Neural progenitor cell (in vitro differentiated cells): Measurements from ENCODE around the gene BOK. TPM values are rescaled to one million over a fixed set of nuclear protein-coding genes. Genes with fewer than 3 reads are reported as not detected.

Experiments used
- DNase-seq: peaks from one replicate; pipeline ENCODE4 v3.0.0-alpha.2; 2016; ENCODE audit warnings: low spot score
- H2AFZ ChIP-seq: fragments of 200-600 bp; sonication (generic); replicated peaks from 2 replicates; pipeline ENCODE4 v1.6.1; 2016; ENCODE audit warnings: antibody characterized with exemption
- H3F3A ChIP-seq: fragments of 200-600 bp; sonication (generic); 2 replicates; pipeline ENCODE4 v1.6.1; 2016; ENCODE audit warnings: antibody characterized with exemption, low read depth
- H3K27ac ChIP-seq: fragments of 200-600 bp; sonication (generic); 2 replicates; pipeline ENCODE4 v1.5.1; 2016; ENCODE audit warnings: mild to moderate bottlenecking
- H3K27me3 ChIP-seq: fragments of 200-600 bp; sonication (generic); 2 replicates; pipeline ENCODE4 v1.6.1; 2016; ENCODE audit warnings: mild to moderate bottlenecking, moderate library complexity
- H3K36me3 ChIP-seq: fragments of 200-600 bp; sonication (generic); 2 replicates; pipeline ENCODE4 v1.5.1; 2016
- H3K4me1 ChIP-seq: fragments of 200-600 bp; sonication (generic); 2 replicates; pipeline ENCODE4 v1.6.1; 2016; ENCODE audit warnings: mixed run types
- H3K4me2 ChIP-seq: fragments of 200-600 bp; sonication (generic); 2 replicates; pipeline ENCODE4 v1.6.1; 2016
- H3K4me3 ChIP-seq: fragments of 200-600 bp; sonication (generic); 2 replicates; pipeline ENCODE4 v1.5.1; 2016
- H3K79me2 ChIP-seq: fragments of 200-600 bp; sonication (generic); 2 replicates; pipeline ENCODE4 v1.6.1; 2016; ENCODE audit warnings: low read depth
- H3K9ac ChIP-seq: fragments of 200-600 bp; sonication (generic); 2 replicates; pipeline ENCODE4 v1.6.1; 2016
- H3K9me3 ChIP-seq: fragments of 200-600 bp; sonication (generic); 2 replicates; pipeline ENCODE4 v1.5.1; 2016; ENCODE audit warnings: low read depth
- H4K20me1 ChIP-seq: fragments of 200-600 bp; sonication (generic); 2 replicates; pipeline ENCODE4 v1.6.1; 2016; ENCODE audit warnings: low read depth
- H3K27ac Mint-ChIP-seq: 3 replicates; pipeline ENCODE4 v1.8.0; 2021; ENCODE audit warnings: mixed read lengths
- H3K27me3 Mint-ChIP-seq: 2 replicates; pipeline ENCODE4 v1.8.0; 2022; ENCODE audit warnings: low read depth, mild to moderate bottlenecking, inconsistent platforms, moderate library complexity, mixed read lengths; ENCODE audit not compliant: insufficient read depth
- H3K36me3 Mint-ChIP-seq: 3 replicates; pipeline ENCODE4 v1.8.0; 2021; ENCODE audit warnings: mixed read lengths
- H3K4me1 Mint-ChIP-seq: 3 replicates; pipeline ENCODE4 v1.8.0; 2021; ENCODE audit warnings: mixed read lengths
- H3K4me3 Mint-ChIP-seq: 3 replicates; pipeline ENCODE4 v1.8.0; 2021; ENCODE audit warnings: mild to moderate bottlenecking, moderate library complexity, mixed read lengths
- H3K9me3 Mint-ChIP-seq: 3 replicates; pipeline ENCODE4 v1.8.0; 2020; ENCODE audit warnings: mixed read lengths
- EZH2 ChIP-seq: fragments of 200-600 bp; sonication (generic); IDR thresholded peaks from 2 replicates; pipeline ENCODE4 v1.6.1; 2017; ENCODE audit warnings: antibody characterized with exemption, mild to moderate bottlenecking, moderate library complexity
- EZH2phosphoT487 ChIP-seq: fragments of 200-600 bp; sonication (generic); IDR thresholded peaks from 2 replicates; pipeline ENCODE4 v1.6.1; 2017; ENCODE audit warnings: antibody characterized with exemption
- total RNA-seq: library from RNA; depleted of rRNA; stranded (reverse); fragments of >200 nt; gene quantifications from 2 replicates; pipeline ENCODE4 v1.2.3, GENCODE V29; 2015; ENCODE audit warnings: low replicate concordance
- TF ChIP-seq, protein P1 (sequence below): fragments of 200-600 bp; sonication (generic); IDR thresholded peaks from 2 replicates; pipeline ENCODE4 v1.5.1; 2017; ENCODE audit warnings: antibody characterized with exemption, mild to moderate bottlenecking

The BOK gene
- total RNA-seq, 1 donor from 2014 or later: 2.0 TPM

DNA sequence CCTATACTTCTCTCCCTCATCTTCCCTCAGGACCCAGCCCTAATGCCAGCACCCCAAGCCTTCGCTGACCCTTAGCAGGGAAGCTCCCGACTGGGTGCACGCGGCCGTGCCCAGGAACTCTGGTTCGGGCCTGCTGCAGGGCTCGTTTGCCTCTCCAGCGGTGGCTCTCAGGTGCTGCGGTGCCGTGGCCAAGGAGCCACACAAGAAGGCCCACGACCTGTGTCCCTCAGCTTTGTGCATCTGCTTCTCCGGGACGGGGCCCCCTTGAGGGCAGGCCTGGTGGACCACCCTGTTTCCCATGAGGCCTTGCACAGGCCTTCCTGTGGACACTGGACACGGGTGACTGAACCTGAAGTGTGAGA, 17.7 kb downstream of the BOK start:
- no peak overlapping the region for H3K9ac ChIP-seq
- TF ChIP-seq EZH2: no peak
- TF ChIP-seq, protein P1, sequence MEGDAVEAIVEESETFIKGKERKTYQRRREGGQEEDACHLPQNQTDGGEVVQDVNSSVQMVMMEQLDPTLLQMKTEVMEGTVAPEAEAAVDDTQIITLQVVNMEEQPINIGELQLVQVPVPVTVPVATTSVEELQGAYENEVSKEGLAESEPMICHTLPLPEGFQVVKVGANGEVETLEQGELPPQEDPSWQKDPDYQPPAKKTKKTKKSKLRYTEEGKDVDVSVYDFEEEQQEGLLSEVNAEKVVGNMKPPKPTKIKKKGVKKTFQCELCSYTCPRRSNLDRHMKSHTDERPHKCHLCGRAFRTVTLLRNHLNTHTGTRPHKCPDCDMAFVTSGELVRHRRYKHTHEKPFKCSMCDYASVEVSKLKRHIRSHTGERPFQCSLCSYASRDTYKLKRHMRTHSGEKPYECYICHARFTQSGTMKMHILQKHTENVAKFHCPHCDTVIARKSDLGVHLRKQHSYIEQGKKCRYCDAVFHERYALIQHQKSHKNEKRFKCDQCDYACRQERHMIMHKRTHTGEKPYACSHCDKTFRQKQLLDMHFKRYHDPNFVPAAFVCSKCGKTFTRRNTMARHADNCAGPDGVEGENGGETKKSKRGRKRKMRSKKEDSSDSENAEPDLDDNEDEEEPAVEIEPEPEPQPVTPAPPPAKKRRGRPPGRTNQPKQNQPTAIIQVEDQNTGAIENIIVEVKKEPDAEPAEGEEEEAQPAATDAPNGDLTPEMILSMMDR: no peak
- H3K4me2 ChIP-seq: no peak overlapping the region
- no peak overlapping the region for H3K27ac ChIP-seq
- H3K4me3 Mint-ChIP-seq: no peak overlapping the region
- peaks cover 26% of the 10 kb centered on the region for H3K9me3 Mint-ChIP-seq
- peaks cover 37% of the 10 kb centered on the region for H3K36me3 Mint-ChIP-seq
- H3K9me3 ChIP-seq: no peaks in the 10 kb centered on the region
- no peak for DNase-seq
- no peak overlapping the region for H3K27ac Mint-ChIP-seq
- H3K4me1 Mint-ChIP-seq: peaks cover 9% of the 10 kb centered on the region
- no peaks in the 10 kb centered on the region for H4K20me1 ChIP-seq
- H3F3A ChIP-seq: no peaks in the 10 kb centered on the region
- H3K4me1 ChIP-seq: no peaks in the 10 kb centered on the region
- peaks cover 5% of the 10 kb centered on the region for H3K36me3 ChIP-seq
- H3K27me3 ChIP-seq: no peaks in the 10 kb centered on the region
- H3K79me2 ChIP-seq: no peaks in the 10 kb centered on the region
- H2AFZ ChIP-seq: no peak overlapping the region
- peaks cover 6% of the 10 kb centered on the region for H3K27me3 Mint-ChIP-seq
- no peak overlapping the region for H3K4me3 ChIP-seq

DNA sequence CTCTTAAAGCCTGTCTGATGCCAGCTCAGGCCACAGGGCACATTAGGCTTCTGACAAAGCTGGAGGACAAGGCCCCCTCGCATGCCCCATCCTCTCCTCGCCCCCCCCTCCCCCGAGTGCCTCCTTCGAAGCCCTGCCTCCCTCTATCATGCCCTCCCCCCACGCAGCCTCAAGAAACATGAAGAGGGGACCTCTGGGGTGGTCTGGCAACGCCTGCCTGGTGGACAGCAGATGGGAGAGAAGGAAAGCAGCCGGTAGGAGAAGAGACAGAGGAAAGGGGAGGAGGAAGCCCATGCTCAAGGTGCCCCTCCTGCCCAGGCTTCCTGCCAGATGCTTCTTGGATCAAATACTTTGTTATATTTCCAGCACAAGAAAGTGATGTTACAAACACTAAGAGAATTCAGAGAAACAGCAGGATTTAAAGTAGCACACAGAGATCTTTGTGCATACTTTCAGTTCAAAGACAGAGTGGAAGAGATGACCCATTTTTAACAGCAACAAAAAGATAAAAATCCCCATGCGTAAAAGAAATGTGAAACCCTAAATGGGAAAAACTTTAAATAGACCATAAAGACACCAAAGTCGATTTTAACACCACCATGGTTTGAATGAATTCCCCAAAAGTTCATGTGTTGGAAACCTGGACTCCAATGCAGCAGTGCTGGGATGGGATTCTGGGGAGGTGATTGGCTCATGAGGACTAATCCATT, 19.0 kb downstream of the BOK start:
- H3K9me3 ChIP-seq: no peaks in the 10 kb centered on the region
- no peak overlapping the region for H3K4me2 ChIP-seq
- H3K79me2 ChIP-seq: no peaks in the 10 kb centered on the region
- no peaks in the 10 kb centered on the region for H3F3A ChIP-seq
- no peak overlapping the region for H3K27ac ChIP-seq
- Mint-ChIP-seq H3K27ac (no peak overlapping the region), H3K4me1 (peaks cover 9% of the 10 kb centered on the region), H3K9me3 (peaks cover 36% of the 10 kb centered on the region), H3K27me3 (peaks cover 6% of the 10 kb centered on the region), H3K4me3 (no peak overlapping the region), H3K36me3 (peaks cover 45% of the 10 kb centered on the region)
- no peak overlapping the region for H2AFZ ChIP-seq
- H3K27me3 ChIP-seq: no peaks in the 10 kb centered on the region
- H4K20me1 ChIP-seq: no peaks in the 10 kb centered on the region
- TF ChIP-seq, protein P1: no peak
- TF ChIP-seq EZH2phosphoT487 (no peak), EZH2 (no peak)
- H3K9ac ChIP-seq: no peak overlapping the region
- no peak overlapping the region for H3K4me3 ChIP-seq
- no peaks in the 10 kb centered on the region for H3K4me1 ChIP-seq
- DNase-seq: no peak
- peaks cover 5% of the 10 kb centered on the region for H3K36me3 ChIP-seq

DNA sequence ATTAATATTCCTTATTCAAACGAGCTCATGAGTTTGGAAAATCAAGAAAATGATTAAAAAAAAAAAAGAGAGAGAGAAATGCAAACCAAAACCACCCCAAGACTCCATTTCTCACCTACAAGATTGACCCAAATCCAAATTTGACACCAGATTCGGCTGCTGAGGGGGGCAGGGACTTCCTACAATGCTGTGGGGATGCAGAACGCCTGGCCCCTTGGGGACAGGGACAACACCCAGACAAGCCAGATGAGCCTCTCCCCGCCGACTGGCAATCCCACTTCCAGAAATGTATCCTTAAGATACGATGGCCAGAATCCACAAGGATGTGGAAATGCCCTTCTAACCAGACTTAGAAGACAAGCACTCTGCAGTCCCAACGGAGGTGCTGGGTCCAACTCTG, 20.7 kb downstream of the BOK start:
- H3K4me3 ChIP-seq: no peak overlapping the region
- H3K36me3 ChIP-seq: peaks cover 15% of the 10 kb centered on the region
- DNase-seq: no peak
- Mint-ChIP-seq H3K4me3 (no peak overlapping the region), H3K27ac (no peak overlapping the region), H3K27me3 (peaks cover 6% of the 10 kb centered on the region), H3K9me3 (peaks cover 48% of the 10 kb centered on the region), H3K4me1 (peaks cover 9% of the 10 kb centered on the region), H3K36me3 (peaks cover 58% of the 10 kb centered on the region)
- no peak overlapping the region for H3K4me2 ChIP-seq
- no peak overlapping the region for H3K9ac ChIP-seq
- H3K4me1 ChIP-seq: no peaks in the 10 kb centered on the region
- H3K27ac ChIP-seq: no peak overlapping the region
- TF ChIP-seq EZH2 (no peak), EZH2phosphoT487 (no peak)
- TF ChIP-seq, protein P1: no peak
- H3K9me3 ChIP-seq: no peaks in the 10 kb centered on the region
- H3K27me3 ChIP-seq: no peaks in the 10 kb centered on the region
- H4K20me1 ChIP-seq: no peaks in the 10 kb centered on the region
- H3K79me2 ChIP-seq: no peaks in the 10 kb centered on the region
- no peak overlapping the region for H2AFZ ChIP-seq
- no peaks in the 10 kb centered on the region for H3F3A ChIP-seq
